HG02759 (cell line): ENCODE data around the gene GALT.

ENCODE experiments used
- ATAC-seq: cut with Tn5 transposase; IDR thresholded peaks from one replicate; pipeline ENCODE4 v1.9.1; 2021; ENCODE audit warnings: mild to moderate bottlenecking, moderate library complexity; ENCODE audit not compliant: unreplicated experiment

GALT gene

DNA sequence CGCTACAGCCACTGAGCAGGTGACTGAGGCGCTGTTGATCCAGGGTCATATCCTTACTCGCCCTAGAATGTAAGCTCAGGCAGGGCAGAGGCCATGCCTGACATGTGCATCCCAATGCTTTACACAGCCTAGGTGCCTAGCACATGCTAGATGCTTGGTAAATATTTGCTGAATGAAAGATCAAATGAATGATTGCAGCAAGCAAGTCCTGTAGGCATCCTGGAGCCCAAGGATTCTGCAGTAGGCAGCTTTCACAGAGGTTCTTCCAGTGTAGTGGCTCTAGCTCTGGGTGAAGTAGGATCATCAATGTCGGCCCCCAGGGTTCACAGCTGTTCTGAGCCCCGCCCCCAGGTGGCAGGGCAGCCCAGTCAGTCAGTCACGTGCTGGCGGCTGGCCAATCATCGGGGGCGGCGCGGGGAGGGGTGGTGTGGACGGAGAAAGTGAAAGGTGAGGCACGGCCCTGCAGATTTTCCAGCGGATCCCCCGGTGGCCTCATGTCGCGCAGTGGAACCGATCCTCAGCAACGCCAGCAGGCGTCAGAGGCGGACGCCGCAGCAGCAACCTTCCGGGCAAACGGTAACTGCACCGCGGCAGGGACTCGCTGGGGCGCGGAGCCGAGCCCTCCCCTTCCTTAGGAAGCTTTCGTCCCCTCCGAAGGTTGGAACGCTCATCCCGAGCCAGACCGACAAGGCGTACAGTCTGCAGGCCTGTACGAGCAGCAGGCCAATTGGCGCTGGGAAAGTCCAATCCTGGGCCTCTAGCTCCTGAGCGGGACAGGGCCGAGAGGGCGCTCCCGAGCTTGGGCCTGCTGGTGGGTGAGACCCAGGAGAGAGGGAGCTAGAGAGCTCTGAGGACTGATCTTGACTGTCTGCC lies at the start of gene GALT:
Gene GALT (plus strand): TSS at position 465 of the 873 bp plus-strand sequence. CDS start 30 bp downstream, at position 495.
- peak; percentile 91 for ATAC-seq

DNA sequence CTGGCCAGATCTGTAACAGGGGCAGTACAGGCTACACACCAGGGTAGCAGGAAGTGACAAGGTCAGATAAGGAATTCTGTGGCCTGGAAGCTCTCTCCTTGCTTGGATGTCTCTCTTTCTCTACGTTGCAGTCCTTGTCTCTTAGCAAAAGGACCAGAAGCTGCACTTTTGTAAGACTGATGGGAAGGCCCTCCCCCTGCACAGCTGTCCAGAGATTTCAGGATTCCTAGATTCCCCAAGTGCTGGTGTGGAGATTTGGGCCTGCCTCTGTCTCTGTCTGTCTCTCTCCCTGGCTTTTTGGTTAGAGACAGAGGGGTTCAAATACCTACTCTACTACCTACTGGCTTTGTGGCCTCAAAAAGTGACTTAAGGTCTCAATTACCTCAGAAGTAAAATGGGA lies 46.9 kb upstream of the GALT start:
- ATAC-seq = no peak

GRCh38 chr9:34600908-34601307 lies 45.6 kb upstream of the GALT start:
- ATAC-seq = no peak

- no peak for ATAC-seq
These were observed 44.4 kb upstream of the GALT start for GRCh38 chr9:34601937-34602573.

DNA sequence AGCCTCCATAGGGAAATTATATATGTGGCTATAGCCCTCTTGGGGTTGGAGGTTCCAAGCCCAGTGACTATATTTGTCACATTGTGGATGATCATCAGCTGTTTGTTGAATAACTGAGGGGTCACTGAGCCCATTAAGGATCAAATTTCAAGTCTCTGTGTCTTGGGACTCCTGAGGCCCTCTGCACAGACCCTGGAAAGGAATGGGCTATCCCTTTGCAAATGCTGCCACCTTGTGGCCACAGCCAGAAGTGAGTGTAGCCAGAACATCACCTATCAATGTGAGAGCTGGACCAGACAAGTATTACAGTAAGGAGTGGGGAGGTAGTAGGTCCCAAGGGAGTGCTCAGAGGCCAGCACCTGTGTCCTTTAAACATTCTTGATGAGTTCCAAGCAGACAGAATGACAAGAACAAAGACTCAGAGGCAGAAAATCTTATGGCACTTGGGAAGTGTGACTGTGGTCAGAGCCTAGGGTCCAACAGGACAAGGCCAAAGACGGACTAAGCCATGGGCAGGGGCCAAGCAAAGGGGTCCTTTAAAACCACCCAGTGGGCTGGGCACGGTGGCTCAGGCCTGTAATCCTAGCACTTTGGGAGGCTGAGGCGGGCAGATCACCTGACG lies 42.8 kb upstream of the GALT start:
- ATAC-seq = peak; percentile 81

- no peak for ATAC-seq
These were observed 40.3 kb upstream of the GALT start for GRCh38 chr9:34606190-34606589.

DNA sequence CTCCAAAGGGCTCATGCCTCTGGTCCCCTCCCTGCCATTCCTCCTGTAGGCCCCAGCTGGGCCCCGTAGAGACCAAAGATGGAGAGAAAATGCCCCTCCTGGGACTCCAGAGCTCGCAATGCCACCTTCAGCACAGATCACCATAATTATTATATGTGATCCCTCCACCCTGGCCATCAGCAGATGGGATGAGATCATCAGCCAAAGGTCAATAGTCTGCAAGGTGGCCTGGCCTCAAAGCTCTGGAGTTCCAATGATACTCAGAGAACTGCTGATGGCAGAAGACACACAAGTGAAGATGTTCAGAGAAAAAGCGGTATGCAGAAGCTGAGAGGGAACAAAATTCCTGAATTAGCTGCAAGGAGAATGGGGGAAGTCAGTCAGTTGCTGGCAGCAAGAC lies 39.6 kb upstream of the GALT start:
- ATAC-seq = no peak

- no peak for ATAC-seq
These were observed 39.1 kb upstream of the GALT start for GRCh38 chr9:34607331-34607730.

GRCh38 chr9:34610434-34611206 lies 35.9 kb upstream of the GALT start:
- ATAC-seq = no peak

GRCh38 chr9:34611251-34611810 lies 35.1 kb upstream of the GALT start:
- no peak for ATAC-seq

- ATAC-seq = peak; percentile 96
These were observed 34.4 kb upstream of the GALT start, which contains the start of gene RPP25L for GRCh38 chr9:34611811-34612787. Gene RPP25L, minus strand, starts transcription at chr9:34612097. Its CDS starts 801 bp downstream, at chr9:34611296.

- peak; percentile 37 for ATAC-seq
These were observed 33.6 kb upstream of the GALT start for GRCh38 chr9:34612788-34613390.

- ATAC-seq = no peak
These were observed 31.3 kb upstream of the GALT start for GRCh38 chr9:34615132-34615531.

GRCh38 chr9:34620061-34620994 lies 26.1 kb upstream of the GALT start, which contains the start of gene DCTN3:
Gene DCTN3, minus strand, starts transcription at chr9:34620495. Its CDS starts 31 bp downstream, at chr9:34620464.
- ATAC-seq = peak; percentile 98

GRCh38 chr9:34623374-34624235 lies 22.9 kb upstream of the GALT start:
- no peak for ATAC-seq

DNA sequence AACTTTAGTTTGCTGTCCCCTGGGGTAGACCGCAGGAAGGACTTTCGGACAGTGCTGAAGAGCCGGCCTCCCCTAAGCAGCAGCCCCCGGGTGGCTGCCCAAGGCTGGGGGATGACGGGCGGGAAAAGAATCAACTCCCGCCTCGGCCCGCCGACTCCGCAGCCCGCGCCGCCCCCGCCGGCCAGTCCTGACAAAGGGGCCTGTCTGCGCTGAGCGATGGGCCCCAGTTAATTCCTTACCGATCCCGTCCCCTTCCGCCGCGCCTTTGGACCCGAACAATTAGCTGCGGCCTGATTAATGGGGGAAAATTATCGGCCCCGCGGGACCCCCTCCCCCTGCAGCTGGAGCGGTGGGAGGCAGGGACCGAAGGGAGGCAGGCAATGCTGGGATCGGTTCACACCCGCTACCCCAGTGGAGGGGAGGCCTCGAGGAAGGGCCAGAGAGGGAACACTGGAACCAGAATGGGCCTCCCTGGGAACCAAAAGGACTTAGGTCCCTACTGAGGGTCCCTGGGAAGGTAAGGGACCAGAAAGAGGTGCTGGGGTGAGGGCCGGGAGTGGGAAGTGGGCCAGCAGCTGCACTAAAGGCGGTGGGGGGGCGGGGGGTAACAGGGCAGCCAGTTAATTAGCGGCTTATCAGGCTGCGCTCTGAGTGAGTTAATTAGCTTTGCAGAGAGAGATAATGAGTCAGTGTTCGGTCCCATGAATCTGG lies 21.8 kb upstream of the GALT start:
- no peak for ATAC-seq
